ENCODE data around the gene PAK4. TPM values are rescaled to one million over a fixed set of nuclear protein-coding genes. Genes with fewer than 3 reads are reported as not detected.

PAK4 gene
- total RNA-seq, 1 donor from 2014 or later: 14.8 TPM

DNA sequence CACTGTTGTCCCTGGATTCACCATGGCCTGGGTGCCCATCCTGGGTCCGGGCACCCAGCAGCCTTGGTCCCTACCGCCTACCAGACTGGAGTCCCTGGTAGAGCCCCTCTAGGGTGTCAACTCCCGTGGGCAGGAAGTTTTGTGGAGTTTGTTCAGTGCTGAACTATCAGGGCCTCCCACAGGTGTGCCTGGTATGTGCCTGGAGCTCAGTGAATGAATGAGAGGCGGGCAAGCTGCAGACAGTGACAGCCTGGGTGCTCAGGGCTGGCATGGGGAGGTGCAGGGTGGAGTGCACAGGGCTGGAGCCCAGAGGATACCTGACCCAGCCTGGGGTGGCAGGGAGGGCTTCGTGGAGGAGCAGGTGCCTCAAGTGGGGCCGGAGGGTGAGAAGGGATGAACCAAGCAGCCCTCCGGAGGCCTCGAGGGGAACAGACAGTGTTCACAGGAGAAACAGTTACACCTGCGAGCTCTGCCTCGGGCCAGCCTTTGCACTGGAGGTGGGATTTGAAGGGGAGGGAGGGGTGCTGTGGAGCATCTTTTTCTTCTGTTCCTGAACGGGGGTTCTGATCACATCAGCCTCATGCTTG is 29.6 kb downstream of the PAK4 start:
- Mint-ChIP-seq H3K9me3 (no peaks in the 10 kb centered on the region), H3K4me3 (no peak overlapping the region), H3K27me3 (no peaks in the 10 kb centered on the region), H3K4me1 (peaks cover 17% of the 10 kb centered on the region), H3K36me3 (ENCODE audit: low read depth) (no peaks in the 10 kb centered on the region), H3K27ac (peak overlapping the region; percentile 53)
- intact Hi-C loops (cut with micrococcal nuclease): no loop called here
- no peak for DNase-seq

DNA sequence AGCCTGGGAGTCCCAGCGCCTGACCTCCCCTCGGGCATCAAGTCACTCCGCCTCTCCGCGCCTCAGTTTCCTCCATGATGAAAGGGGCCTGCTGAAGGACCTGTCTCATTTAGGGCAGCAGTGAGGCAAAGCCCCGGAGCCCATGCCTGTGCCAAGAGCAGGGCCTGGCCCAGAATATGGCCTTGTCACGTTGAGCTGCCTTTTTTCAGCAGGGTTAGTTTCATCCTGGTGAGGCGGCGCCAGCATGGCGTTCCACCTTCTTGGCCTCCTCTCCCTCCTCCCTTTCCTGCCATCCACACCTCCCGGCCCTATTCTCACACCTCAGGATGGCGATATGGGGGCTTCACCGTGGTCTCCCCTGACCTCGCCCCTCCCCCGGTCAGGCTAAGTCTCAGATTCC is 30.2 kb downstream of the PAK4 start:
- Mint-ChIP-seq H3K27me3 (no peaks in the 10 kb centered on the region), H3K9me3 (no peaks in the 10 kb centered on the region), H3K4me1 (peaks cover 18% of the 10 kb centered on the region), H3K27ac (no peak overlapping the region), H3K36me3 (ENCODE audit: low read depth) (no peaks in the 10 kb centered on the region), H3K4me3 (no peak overlapping the region)
- no peak for DNase-seq
- intact Hi-C loops (cut with micrococcal nuclease): no loop called here

DNA sequence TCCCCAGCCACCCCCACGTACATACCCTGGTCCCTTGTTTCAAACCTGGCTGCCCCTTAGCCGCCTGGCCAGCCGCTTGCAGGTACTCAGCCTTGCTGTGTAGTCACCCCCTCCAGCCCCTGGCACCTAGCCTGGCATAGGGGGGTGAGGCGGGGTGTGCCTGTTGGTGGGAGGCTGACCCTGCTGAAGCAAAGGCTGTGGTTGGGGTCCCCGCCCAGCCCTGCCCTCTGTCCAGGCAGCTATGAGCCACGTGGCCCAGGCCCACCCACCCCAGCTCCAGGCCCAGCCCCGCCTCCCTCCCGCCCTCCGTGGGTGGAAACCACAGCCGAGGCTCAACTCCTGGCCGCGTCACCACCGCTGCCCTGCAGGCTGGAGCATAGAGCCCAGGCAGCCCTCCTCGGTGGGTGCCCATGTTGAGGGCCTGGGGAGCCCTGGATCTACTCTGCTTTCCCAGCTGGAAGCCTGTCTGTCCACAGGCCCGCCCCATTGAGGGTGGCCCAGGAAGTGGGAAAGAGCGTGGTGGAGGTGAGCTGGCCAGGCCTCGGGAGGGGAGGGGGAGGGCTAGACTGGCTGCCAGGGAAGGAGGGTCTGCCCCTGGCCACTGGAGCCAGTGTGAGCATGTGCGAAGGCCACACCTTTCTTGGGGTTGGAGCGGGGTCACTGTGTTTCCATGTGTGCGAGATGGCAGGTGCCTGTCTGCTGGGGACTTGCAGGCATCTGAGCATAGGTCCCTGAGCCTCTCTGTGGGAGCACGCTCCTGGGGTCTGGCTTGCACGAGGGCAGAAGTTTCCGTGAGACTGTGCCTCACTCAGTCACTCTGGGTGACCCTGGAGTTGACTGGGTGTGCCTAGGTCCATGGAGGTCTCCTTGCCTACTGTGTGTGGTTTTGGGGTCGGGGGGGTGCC is 31.0 kb downstream of the PAK4 start:
- DNase-seq: no peak
- no peaks in the 10 kb centered on the region for H3K9me3 Mint-ChIP-seq
- intact Hi-C loops (cut with micrococcal nuclease): no loop called here

GRCh38 chr19:39157275-39157996 is 31.9 kb downstream of the PAK4 start:
- no peaks in the 10 kb centered on the region for H3K9me3 Mint-ChIP-seq
- intact Hi-C loops (cut with micrococcal nuclease): no loop called here

More for the DNA sequence above, 31.0 kb downstream of the PAK4 start:
- Mint-ChIP-seq H3K4me3 (no peak overlapping the region), H3K27ac (no peak overlapping the region), H3K4me1 (peaks cover 19% of the 10 kb centered on the region), H3K27me3 (no peaks in the 10 kb centered on the region), H3K36me3 (ENCODE audit: low read depth) (no peaks in the 10 kb centered on the region)

DNA sequence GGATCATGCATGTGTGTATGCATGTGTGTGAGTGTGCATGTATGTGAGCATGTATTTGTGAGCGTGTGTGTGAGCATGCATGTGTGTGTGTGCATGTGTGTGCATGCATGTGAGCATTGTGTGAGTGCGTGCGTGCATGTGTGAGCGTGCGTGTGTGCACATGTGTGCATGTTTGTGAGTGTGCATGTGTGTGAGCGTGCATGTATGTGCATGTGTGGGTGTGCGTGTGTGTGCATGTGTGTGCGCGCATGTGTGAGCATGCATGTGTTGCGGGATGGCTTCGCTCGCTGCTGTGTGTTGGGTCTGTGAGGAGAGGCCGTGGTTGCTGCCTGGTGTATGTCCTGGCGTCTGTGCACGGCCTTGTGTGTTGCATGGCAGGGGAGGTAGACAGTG is 32.4 kb downstream of the PAK4 start:
- Mint-ChIP-seq H3K36me3 (ENCODE audit: low read depth) (no peaks in the 10 kb centered on the region), H3K9me3 (no peaks in the 10 kb centered on the region), H3K4me3 (no peak overlapping the region), H3K27me3 (no peaks in the 10 kb centered on the region), H3K27ac (no peak overlapping the region), H3K4me1 (peaks cover 22% of the 10 kb centered on the region)
- DNase-seq: no peak
- intact Hi-C loops (cut with micrococcal nuclease): no loop called here

More at GRCh38 chr19:39157275-39157996, 31.9 kb downstream of the PAK4 start:
- H3K36me3 Mint-ChIP-seq (ENCODE audit: low read depth): no peaks in the 10 kb centered on the region
- no peak overlapping the region for H3K4me3 Mint-ChIP-seq
- DNase-seq: no peak
- no peak overlapping the region for H3K27ac Mint-ChIP-seq
- no peaks in the 10 kb centered on the region for H3K27me3 Mint-ChIP-seq
- peaks cover 19% of the 10 kb centered on the region for H3K4me1 Mint-ChIP-seq

DNA sequence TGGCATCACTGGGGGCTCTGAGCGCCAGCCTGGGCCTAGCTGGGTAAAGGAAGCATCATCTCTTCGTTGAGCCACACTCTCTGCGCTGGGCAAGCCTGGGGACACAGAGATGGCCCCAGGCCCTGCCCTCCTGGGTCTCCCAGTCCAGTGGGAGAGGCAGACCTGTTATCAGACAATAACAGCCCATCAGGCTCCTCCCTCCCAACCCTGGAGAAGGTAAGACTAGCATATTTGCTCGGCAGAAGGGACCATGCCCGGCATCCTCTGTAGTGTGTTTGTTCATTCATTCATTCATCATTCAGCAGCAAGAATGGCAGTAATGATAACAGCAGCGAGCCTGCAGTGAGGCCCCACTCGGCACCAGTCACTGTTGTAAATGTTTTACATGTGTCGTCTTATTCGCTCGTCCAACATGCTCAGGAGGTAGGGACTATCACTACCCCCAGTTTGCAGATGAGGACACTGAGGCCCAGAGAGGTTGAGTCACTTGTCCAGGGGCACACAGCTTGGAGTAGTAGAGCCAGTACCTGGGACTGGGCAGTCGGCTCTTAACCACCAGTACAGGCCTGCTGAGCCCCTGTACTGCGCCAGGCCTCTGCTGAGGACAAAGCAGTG is 33.2 kb downstream of the PAK4 start:
- DNase-seq: no peak
- intact Hi-C loops (cut with micrococcal nuclease): no loop called here
- Mint-ChIP-seq H3K27ac (no peak overlapping the region), H3K4me3 (no peak overlapping the region), H3K9me3 (no peaks in the 10 kb centered on the region), H3K4me1 (peaks cover 22% of the 10 kb centered on the region), H3K36me3 (ENCODE audit: low read depth) (no peaks in the 10 kb centered on the region), H3K27me3 (no peaks in the 10 kb centered on the region)

DNA sequence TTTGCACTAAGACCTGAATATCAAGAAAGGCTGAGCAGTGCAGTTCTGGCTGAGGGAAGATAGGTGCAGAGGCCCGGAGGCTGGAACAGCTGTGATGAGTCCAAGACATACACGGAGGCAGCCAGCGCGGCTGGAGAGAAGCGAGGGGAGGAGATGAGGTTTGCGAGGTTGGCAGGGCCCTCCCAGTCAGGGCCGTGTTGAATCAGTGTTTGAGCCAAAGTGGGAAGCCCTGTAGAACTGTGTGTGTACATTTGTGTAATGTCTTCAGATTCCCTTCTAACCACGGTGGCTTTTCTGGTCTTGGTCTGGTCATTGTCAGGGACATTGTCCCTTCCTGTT is 34.9 kb downstream of the PAK4 start:
- H3K4me3 Mint-ChIP-seq: no peak overlapping the region
- DNase-seq: no peak
- no peaks in the 10 kb centered on the region for H3K27me3 Mint-ChIP-seq
- no peaks in the 10 kb centered on the region for H3K9me3 Mint-ChIP-seq
- no peaks in the 10 kb centered on the region for H3K36me3 Mint-ChIP-seq (ENCODE audit: low read depth)
- peaks cover 16% of the 10 kb centered on the region for H3K4me1 Mint-ChIP-seq
- intact Hi-C loops (cut with micrococcal nuclease): no loop called here
- no peak overlapping the region for H3K27ac Mint-ChIP-seq

- Mint-ChIP-seq H3K27me3 (no peaks in the 10 kb centered on the region), H3K9me3 (no peaks in the 10 kb centered on the region), H3K27ac (no peak overlapping the region), H3K36me3 (ENCODE audit: low read depth) (no peaks in the 10 kb centered on the region), H3K4me3 (no peak overlapping the region), H3K4me1 (peaks cover 14% of the 10 kb centered on the region)
- intact Hi-C loops (cut with micrococcal nuclease): no loop called here
- DNase-seq: no peak
Observed at GRCh38 chr19:39160889-39161672, 35.5 kb downstream of the PAK4 start.

GRCh38 chr19:39162441-39163043 is 37.0 kb downstream of the PAK4 start:
- no peaks in the 10 kb centered on the region for H3K9me3 Mint-ChIP-seq
- peaks cover 7% of the 10 kb centered on the region for H3K4me1 Mint-ChIP-seq
- no peak for DNase-seq
- no peaks in the 10 kb centered on the region for H3K36me3 Mint-ChIP-seq (ENCODE audit: low read depth)
- no peaks in the 10 kb centered on the region for H3K27me3 Mint-ChIP-seq
- no peak overlapping the region for H3K27ac Mint-ChIP-seq
- H3K4me3 Mint-ChIP-seq: no peak overlapping the region
- intact Hi-C loops (cut with micrococcal nuclease): no loop called here

- Mint-ChIP-seq H3K27me3 (no peaks in the 10 kb centered on the region), H3K4me1 (peaks cover 6% of the 10 kb centered on the region), H3K27ac (no peak overlapping the region), H3K36me3 (ENCODE audit: low read depth) (no peaks in the 10 kb centered on the region), H3K9me3 (no peaks in the 10 kb centered on the region), H3K4me3 (no peak overlapping the region)
- intact Hi-C loops (cut with micrococcal nuclease): no loop called here
- DNase-seq: no peak
Observed at GRCh38 chr19:39163621-39164020, 38.0 kb downstream of the PAK4 start.

DNA sequence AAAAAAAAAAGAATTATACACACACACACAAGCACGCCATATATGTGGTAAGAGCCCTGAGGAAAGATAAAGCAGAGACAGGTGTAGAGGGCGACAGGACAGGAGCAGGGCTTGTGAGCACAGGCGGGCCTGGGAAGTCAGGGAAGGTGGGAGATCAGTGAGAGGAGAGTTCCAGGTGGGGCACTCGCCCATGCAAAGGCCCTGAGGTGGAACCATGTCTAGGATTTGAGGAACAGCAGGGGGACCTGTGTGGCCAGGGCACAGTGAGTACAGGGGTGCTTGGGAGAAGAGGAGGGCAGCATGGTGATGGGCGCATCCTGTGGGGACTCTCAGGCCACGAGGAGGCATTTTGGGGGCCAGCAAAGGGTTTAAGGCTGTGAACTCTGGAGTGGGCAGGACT is 38.7 kb downstream of the PAK4 start:
- Mint-ChIP-seq H3K27me3 (no peaks in the 10 kb centered on the region), H3K9me3 (no peaks in the 10 kb centered on the region), H3K4me3 (no peak overlapping the region), H3K4me1 (peaks cover 6% of the 10 kb centered on the region), H3K36me3 (ENCODE audit: low read depth) (no peaks in the 10 kb centered on the region), H3K27ac (no peak overlapping the region)
- DNase-seq: no peak
- intact Hi-C loops (cut with micrococcal nuclease): no loop called here

DNA sequence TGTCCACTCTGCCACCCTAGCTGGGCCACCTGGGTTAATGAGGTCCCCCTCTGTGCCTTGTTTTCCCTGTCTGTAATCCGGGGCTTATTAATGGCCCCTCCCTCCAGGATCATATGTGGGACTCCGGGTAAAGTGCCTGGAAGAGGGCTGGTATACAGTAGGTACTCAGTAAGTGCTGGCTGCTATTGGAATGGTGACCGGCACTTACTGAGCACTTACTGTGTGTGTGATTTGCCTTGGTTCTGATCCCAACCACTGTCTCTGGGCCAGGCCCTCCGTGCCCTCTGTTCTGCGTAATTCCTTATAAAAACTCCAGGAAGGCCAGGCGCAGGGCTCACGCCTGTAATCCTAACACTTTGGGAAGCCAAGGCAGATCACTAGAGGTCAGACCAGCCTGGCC is 40.3 kb downstream of the PAK4 start:
- no peaks in the 10 kb centered on the region for H3K27me3 Mint-ChIP-seq
- no peak for DNase-seq
- H3K27ac Mint-ChIP-seq: no peak overlapping the region
- no peaks in the 10 kb centered on the region for H3K36me3 Mint-ChIP-seq (ENCODE audit: low read depth)
- intact Hi-C loops (cut with micrococcal nuclease): no loop called here
- no peak overlapping the region for H3K4me3 Mint-ChIP-seq
- no peaks in the 10 kb centered on the region for H3K9me3 Mint-ChIP-seq
- H3K4me1 Mint-ChIP-seq: peaks cover 4% of the 10 kb centered on the region

Measured in activated CD4-positive, alpha-beta T cell treated with anti-CD3 and anti-CD28 coated beads, Interleukin-2, amount 10 ng/mL, durations not matched to agents 24 days and 14 days (primary cell).